ENCODE measurements around the gene TAL1.
"Not testable (repeated sequence)": the region's sequence is repeated elsewhere in the genome, so short reads cannot be mapped to it uniquely, and the experiment has no call there.

The TAL1 gene

DNA sequence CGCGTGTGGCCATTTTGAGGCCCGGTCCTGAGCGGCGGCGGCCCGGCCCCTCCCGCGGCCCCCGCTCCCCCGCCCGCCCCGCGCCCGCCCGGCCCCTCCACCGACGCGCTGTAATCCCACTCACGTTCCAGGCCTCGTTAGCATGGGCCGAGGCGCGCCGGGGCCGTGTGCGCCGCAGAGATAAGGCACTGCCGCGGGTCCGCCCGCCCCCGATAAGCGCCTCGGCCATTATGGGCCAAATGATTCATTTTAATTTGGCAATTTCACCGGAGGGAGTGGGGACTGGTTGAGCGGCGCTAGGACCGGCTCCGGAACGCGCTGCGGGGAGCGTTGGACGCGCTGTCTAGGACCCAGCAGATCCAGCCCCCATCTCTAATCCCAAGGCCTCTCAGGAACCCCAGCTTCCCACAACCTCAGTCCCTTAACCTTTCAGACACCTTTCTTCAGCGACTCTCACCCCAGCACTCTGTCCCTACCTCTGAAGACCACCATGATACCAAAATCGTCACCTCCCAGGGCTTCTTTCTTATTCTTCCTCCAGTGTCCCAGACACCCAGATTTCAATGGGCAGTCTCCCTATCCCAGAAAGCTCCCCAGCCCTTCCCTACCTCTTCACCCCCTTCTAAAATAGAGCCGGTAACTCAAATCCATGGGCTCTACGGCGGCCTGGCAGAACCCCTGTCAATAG is at the start of gene TAL1:
TSS of gene TAL1 (minus strand) at position 39 of the 688 bp plus-strand sequence. CDS start 6,337 bp downstream, outside the sequence.
- DNase-seq, result no peak

- no peak for DNase-seq
Measured at GRCh38 chr1:47280142-47280541, 48.1 kb upstream of the TAL1 start.

DNA sequence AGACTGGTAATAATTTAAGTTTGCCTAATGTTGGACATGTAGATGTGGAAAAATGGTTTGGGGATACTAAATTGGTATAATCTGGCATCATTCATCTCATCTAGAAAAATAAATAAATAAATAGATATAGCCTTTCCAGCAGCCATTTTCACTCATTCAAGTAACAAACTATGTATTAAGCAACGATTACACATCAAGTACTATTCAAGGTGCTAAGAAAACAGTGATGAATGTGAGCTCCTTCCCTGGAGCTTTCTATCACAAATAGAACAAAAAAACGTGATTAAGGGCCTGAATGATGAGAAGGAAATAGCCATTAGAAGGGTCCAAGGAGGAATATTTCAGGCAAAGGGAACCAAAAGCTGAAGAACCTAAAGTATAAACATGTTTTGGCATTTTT is 44.8 kb upstream of the TAL1 start:
- DNase-seq, result no peak

- not testable (repeated sequence) for DNase-seq
Measured at GRCh38 chr1:47275811-47276210, 43.8 kb upstream of the TAL1 start.

DNA sequence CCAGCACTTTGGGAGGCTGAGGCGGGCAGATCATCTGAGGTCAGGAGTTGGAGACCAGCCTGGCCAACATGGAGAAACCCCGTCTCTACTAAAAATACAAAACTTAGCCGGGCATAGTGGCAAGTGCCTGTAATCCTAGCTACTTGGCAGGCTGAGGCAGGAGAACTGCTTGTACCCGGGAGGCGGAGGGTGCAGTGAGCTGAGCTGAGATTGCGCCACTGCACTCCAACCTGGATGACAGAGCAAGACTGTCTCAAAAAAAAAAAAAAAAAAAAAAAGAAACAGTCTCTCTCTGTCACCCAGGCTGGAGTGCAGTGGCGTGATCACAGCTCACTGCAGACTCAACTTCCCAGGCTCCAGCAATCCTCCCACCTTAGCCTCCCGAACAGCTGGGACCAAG is 33.5 kb upstream of the TAL1 start:
- DNase-seq, result not testable (repeated sequence)

GRCh38 chr1:47262787-47263413 is 30.9 kb upstream of the TAL1 start:
- DNase-seq, result no peak

- DNase-seq, result no peak
Measured at GRCh38 chr1:47257224-47257623, 25.2 kb upstream of the TAL1 start.

GRCh38 chr1:47252795-47253194 is 20.8 kb upstream of the TAL1 start:
- DNase-seq, result no peak

DNA sequence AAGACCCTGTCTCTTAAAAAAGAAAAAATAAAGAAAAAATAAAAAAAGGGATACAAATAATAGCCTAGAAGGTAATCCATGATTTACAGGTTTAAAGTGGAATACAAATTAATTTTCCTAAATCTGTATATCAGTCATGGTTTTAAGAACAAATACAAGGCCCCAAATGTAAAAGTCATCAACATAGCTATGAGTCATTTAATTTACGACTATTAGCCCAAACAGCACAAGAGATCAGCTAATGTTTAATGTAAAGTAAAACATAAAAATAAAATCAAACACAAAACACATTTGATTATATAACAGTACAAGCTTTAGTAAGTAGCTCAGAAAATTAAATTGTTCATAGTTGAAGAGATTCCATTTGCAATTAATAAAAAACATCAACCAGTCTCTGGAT is 20.3 kb upstream of the TAL1 start:
- no peak for DNase-seq

GRCh38 chr1:47249755-47250154 is 17.7 kb upstream of the TAL1 start:
- DNase-seq, result no peak

- no peak for DNase-seq
Measured at GRCh38 chr1:47244339-47244862, 12.4 kb upstream of the TAL1 start.

DNA sequence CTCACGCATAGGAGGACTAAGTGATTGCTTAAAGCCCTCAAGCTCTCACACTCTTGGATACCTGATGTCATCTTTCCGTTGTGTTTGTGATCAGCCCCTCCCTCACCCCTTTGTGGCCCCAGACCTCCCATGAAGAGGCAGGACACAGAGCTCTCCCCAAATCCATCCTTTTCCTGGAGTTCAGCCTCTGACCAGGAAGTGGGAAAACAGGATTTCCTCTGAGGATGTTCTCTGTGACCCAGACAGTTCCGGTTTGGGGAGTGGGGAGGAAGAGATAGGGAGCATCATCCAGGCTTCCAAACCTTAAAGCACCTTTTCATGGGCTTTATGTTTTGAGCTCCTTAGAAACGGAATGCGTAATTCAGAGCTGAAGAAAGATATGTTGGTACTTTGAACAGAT is 11.9 kb upstream of the TAL1 start:
- DNase-seq, result no peak

GRCh38 chr1:47241114-47242113 is 9.4 kb upstream of the TAL1 start:
- DNase-seq, result no peak

- no peak for DNase-seq
Measured at GRCh38 chr1:47238935-47239592, 7.0 kb upstream of the TAL1 start.

GRCh38 chr1:47235806-47236205 is 3.8 kb upstream of the TAL1 start:
- DNase-seq, result no peak

- DNase-seq, result no peak
Measured at GRCh38 chr1:47235241-47235681, 3.2 kb upstream of the TAL1 start.

DNA sequence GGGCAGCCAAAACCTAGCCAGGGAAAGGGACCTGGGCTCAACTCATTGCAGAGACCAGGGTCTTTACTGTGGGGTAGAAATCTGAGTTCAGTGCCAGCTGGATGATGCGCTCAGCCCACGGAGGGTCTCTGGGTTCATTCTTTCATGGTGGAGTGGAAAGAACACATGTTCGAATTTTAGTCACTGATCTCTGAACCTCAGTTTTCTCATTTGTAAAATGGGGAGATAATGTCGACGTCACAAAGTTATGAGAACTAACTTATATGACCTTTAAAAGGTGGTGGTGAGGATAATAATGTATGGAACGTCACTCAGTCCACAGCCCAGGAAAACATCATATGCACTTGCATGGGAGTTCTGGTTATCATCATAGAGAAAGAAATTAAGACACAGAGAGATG is 1.2 kb upstream of the TAL1 start:
- no peak for DNase-seq

- no peak for DNase-seq
Measured at GRCh38 chr1:47231301-47232186, 481 bp downstream of the TAL1 start.

- DNase-seq, result no peak
Measured at GRCh38 chr1:47230692-47231300, 1.2 kb downstream of the TAL1 start.

- DNase-seq, result no peak
Measured at GRCh38 chr1:47229886-47230691, 1.9 kb downstream of the TAL1 start.
